HK-2 (cell line): ENCODE data around the gene ADNP2.

ENCODE experiments used
- DNase-seq: peaks from one replicate; pipeline ENCODE4 v3.0.0-alpha.2; 2018; ENCODE audit not compliant: unreplicated experiment

Gene ADNP2

GRCh38 chr18:80106482-80107051 is 2.5 kb upstream of the ADNP2 start:
- DNase-seq: no peak

- no peak for DNase-seq
Observed at GRCh38 chr18:80107426-80107825, 1.6 kb upstream of the ADNP2 start.

GRCh38 chr18:80108121-80108536 is 933 bp upstream of the ADNP2 start:
- DNase-seq: no peak

GRCh38 chr18:80109676-80110078 is 615 bp downstream of the ADNP2 start:
- DNase-seq: peak; percentile 39

- no peak for DNase-seq
Observed at GRCh38 chr18:80112624-80113248, 3.7 kb downstream of the ADNP2 start.

GRCh38 chr18:80115035-80115434 is 6.0 kb downstream of the ADNP2 start:
- no peak for DNase-seq

- no peak for DNase-seq
Observed at GRCh38 chr18:80119111-80119510, 10.0 kb downstream of the ADNP2 start.

GRCh38 chr18:80120932-80121331 is 11.9 kb downstream of the ADNP2 start:
- no peak for DNase-seq

GRCh38 chr18:80124131-80124530 is 15.1 kb downstream of the ADNP2 start:
- DNase-seq: no peak

- no peak for DNase-seq
Observed at GRCh38 chr18:80126797-80127196, 17.7 kb downstream of the ADNP2 start.

- DNase-seq: no peak
Observed at GRCh38 chr18:80127635-80128034, 18.6 kb downstream of the ADNP2 start.

- DNase-seq: no peak
Observed at GRCh38 chr18:80129672-80130367, 20.8 kb downstream of the ADNP2 start.

GRCh38 chr18:80130555-80130954 is 21.5 kb downstream of the ADNP2 start:
- DNase-seq: no peak

- no peak for DNase-seq
Observed at GRCh38 chr18:80132180-80132812, 23.2 kb downstream of the ADNP2 start.

GRCh38 chr18:80133124-80133523 is 24.1 kb downstream of the ADNP2 start:
- no peak for DNase-seq

- DNase-seq: no peak
Observed at GRCh38 chr18:80135136-80135535, 26.1 kb downstream of the ADNP2 start.

- DNase-seq: no peak
Observed at GRCh38 chr18:80136679-80137078, 27.6 kb downstream of the ADNP2 start.

GRCh38 chr18:80137137-80137536 is 28.1 kb downstream of the ADNP2 start:
- no peak for DNase-seq

- DNase-seq: no peak
Observed at GRCh38 chr18:80137976-80138375, 28.9 kb downstream of the ADNP2 start.

GRCh38 chr18:80140455-80140985 is 31.5 kb downstream of the ADNP2 start:
- no peak for DNase-seq

- no peak for DNase-seq
Observed at GRCh38 chr18:80143881-80144280, 34.8 kb downstream of the ADNP2 start.

GRCh38 chr18:80145196-80145804 is 36.2 kb downstream of the ADNP2 start:
- DNase-seq: no peak
